Measurements from ENCODE around the gene TTYH1. TPM values are rescaled to one million over a fixed set of nuclear protein-coding genes. Genes with fewer than 3 reads are reported as not detected.

The TTYH1 gene
- polyA plus RNA-seq, 2 of the 4 experiments (the other 2 are of a cell fraction), result 0.15 to 0.31 TPM

DNA sequence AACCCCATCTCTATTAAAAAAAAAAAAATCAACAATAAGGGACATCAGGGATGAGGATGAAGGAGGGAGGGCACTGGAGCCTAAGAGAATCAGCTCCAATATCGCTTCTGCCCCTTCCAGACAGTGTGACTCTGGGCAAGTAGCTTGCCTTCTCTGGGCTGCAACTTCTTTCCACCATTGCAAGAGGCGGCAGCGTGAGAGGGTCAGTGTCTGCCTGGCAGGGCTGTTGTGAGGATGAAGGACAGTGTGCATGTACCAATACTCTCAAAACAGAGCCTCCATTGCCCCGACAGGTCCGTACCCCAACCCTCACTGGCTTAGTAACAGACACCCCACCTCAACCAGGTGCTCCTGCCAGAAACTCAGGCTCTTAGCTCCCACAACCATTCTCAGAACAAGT, 18.4 kb downstream of the TTYH1 start:
- Histone ChIP-seq H3K4me3 (no peak overlapping the region), H3K9me3 (no peaks in the 10 kb centered on the region), H3K27ac (no peak overlapping the region), H3K4me2 (no peak overlapping the region), H3K4me1 (peaks cover 24% of the 10 kb centered on the region)
- DNase-seq (ENCODE audit: low read depth in 1 of 2, low spot score in 1 of 2) (no peak), ATAC-seq (no peak), FAIRE-seq (no peak)
- WGBS (ENCODE audit: missing lambda C conversion rate), result 94% methylated on average over 5 of the region's 5 CpGs
- ChIA-PET CTCF (interaction anchor here (1.0 kb wide), 1 partner anchor 47 kb away, joined by 3 read pairs; no protein-coding TSS in a partner anchor), POLR2A (interaction anchor here (1.5 kb wide), 1 partner anchor 15 kb away, joined by 3 read pairs; the partner anchor contains the start of gene LENG8)
- TF ChIP-seq JUN (IDR thresholded peaks at IDR 0.05), result no peak
- no peak for TF ChIP-seq SMC3 (IDR thresholded peaks at IDR 0.05)
- no peak for TF ChIP-seq RAD21 (conservative IDR thresholded peaks at IDR 0.05 in 1 of 2, IDR thresholded peaks at IDR 0.05 in 1 of 2)
- TF ChIP-seq SREBF2 (IDR thresholded peaks at IDR 0.05), result no peak
- TF ChIP-seq, protein P1, sequence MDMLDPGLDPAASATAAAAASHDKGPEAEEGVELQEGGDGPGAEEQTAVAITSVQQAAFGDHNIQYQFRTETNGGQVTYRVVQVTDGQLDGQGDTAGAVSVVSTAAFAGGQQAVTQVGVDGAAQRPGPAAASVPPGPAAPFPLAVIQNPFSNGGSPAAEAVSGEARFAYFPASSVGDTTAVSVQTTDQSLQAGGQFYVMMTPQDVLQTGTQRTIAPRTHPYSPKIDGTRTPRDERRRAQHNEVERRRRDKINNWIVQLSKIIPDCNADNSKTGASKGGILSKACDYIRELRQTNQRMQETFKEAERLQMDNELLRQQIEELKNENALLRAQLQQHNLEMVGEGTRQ (IDR thresholded peaks at IDR 0.05), result no peak
- TF ChIP-seq, protein P2, sequence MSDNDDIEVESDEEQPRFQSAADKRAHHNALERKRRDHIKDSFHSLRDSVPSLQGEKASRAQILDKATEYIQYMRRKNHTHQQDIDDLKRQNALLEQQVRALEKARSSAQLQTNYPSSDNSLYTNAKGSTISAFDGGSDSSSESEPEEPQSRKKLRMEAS (IDR thresholded peaks at IDR 0.05), result no peak
- no peak for TF ChIP-seq CBX8 (IDR thresholded peaks at IDR 0.05)
- no peak for TF ChIP-seq HES2 (IDR thresholded peaks at IDR 0.05)
- no peak for TF ChIP-seq POLR2AphosphoS2 (conservative IDR thresholded peaks at IDR 0.05; ENCODE audit: low read length)
- TF ChIP-seq NFE2L2 (conservative IDR thresholded peaks at IDR 0.05; ENCODE audit: low read length), result no peak
- TF ChIP-seq, protein P3, sequence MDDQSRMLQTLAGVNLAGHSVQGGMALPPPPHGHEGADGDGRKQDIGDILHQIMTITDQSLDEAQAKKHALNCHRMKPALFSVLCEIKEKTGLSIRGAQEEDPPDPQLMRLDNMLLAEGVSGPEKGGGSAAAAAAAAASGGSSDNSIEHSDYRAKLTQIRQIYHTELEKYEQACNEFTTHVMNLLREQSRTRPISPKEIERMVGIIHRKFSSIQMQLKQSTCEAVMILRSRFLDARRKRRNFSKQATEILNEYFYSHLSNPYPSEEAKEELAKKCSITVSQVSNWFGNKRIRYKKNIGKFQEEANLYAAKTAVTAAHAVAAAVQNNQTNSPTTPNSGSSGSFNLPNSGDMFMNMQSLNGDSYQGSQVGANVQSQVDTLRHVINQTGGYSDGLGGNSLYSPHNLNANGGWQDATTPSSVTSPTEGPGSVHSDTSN (IDR thresholded peaks at IDR 0.05), result no peak
- TF ChIP-seq ESRRA (IDR thresholded peaks at IDR 0.05; ENCODE audit: borderline replicate concordance, low read length), result no peak

DNA sequence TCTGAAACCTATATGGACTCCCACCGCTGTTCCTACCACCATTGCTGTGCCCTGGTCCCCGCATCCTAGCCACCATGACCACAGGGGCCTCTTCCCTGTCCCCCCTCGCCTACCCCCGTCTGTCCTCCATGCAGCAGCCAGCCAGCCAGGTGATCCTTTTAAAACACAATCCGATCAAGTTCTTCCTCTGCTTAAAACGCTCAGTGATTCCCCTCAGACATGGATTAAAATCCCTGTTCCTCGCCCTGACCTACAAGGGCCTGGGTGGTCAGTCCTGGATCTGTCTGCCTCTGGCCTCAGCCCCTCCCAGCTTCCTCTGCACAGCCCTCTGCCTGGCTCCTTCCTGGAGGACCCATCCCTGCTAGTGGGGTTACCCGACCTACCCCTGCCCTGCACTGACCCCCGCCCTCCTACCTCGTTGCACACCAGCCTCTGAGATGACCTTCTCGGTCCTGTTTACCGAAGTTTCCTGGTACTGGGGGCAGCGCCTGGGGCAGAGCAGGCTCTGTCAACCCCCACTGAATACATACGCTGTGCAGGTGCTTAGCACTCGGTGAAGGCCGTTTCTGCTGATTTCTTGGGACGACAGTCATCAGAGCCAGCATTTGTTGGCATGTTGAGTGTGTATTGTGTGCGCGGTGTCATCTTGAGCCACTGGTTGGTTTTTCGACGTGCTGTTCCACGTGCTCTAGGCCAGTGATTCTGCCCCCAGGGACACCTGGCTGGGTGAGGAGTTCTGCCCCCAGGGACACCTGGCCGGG, 19.0 kb downstream of the TTYH1 start:
- H3K27ac ChIP-seq, result no peak overlapping the region
- CTCF ChIA-PET, result no interaction called here
- FAIRE-seq, result no peak

More for the DNA sequence above, 19.0 kb downstream of the TTYH1 start:
- no peak for TF ChIP-seq MAFK (IDR thresholded peaks at IDR 0.05; ENCODE audit: partially characterized antibody)
- no peak for TF ChIP-seq FOXS1 (CRISPR knock-in tag; IDR thresholded peaks at IDR 0.05)
- TF ChIP-seq EHF (CRISPR knock-in tag; IDR thresholded peaks at IDR 0.05), result no peak
- TF ChIP-seq HOXB5 (CRISPR knock-in tag; IDR thresholded peaks at IDR 0.05), result no peak
- TF ChIP-seq FOSB (CRISPR knock-in tag; IDR thresholded peaks at IDR 0.05), result no peak
- TF ChIP-seq CHD4 (IDR thresholded peaks at IDR 0.05; ENCODE audit: borderline replicate concordance), result no peak
- TF ChIP-seq ZC3H11A (IDR thresholded peaks at IDR 0.05), result no peak
- TF ChIP-seq RAD21 (conservative IDR thresholded peaks at IDR 0.05 in 1 of 2, IDR thresholded peaks at IDR 0.05 in 1 of 2), result no peak
- TF ChIP-seq RNF2 (IDR thresholded peaks at IDR 0.05; ENCODE audit: borderline replicate concordance, low read depth), result no peak
- no peak for TF ChIP-seq HDAC2 (IDR thresholded peaks at IDR 0.05)
- TF ChIP-seq, protein P4, sequence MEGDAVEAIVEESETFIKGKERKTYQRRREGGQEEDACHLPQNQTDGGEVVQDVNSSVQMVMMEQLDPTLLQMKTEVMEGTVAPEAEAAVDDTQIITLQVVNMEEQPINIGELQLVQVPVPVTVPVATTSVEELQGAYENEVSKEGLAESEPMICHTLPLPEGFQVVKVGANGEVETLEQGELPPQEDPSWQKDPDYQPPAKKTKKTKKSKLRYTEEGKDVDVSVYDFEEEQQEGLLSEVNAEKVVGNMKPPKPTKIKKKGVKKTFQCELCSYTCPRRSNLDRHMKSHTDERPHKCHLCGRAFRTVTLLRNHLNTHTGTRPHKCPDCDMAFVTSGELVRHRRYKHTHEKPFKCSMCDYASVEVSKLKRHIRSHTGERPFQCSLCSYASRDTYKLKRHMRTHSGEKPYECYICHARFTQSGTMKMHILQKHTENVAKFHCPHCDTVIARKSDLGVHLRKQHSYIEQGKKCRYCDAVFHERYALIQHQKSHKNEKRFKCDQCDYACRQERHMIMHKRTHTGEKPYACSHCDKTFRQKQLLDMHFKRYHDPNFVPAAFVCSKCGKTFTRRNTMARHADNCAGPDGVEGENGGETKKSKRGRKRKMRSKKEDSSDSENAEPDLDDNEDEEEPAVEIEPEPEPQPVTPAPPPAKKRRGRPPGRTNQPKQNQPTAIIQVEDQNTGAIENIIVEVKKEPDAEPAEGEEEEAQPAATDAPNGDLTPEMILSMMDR (IDR thresholded peaks at IDR 0.05), result no peak
- no peak for TF ChIP-seq NR3C1 (IDR thresholded peaks at IDR 0.05)
- no peak for TF ChIP-seq HMGXB4 (CRISPR knock-in tag; IDR thresholded peaks at IDR 0.05; ENCODE audit: borderline replicate concordance)
- DNase-seq (ENCODE audit: low read depth in 1 of 2, low spot score in 1 of 2) (no peak), ATAC-seq (no peak)
- H3K4me1 ChIP-seq, result peaks cover 24% of the 10 kb centered on the region
- H3K4me3 ChIP-seq, result no peak overlapping the region
- POLR2A ChIA-PET, result interaction anchor here (1.5 kb wide), 1 partner anchor 14 kb away, joined by 3 read pairs; the partner anchor contains the start of gene LENG8
- 83% methylated on average over 23 of the region's 23 CpGs for WGBS (ENCODE audit: missing lambda C conversion rate)
- H3K4me2 ChIP-seq, result no peak overlapping the region
- H3K9me3 ChIP-seq, result no peaks in the 10 kb centered on the region
